GM19043 (cell line): ENCODE measurements around the gene IL1RL2.

Experiments used
- ATAC-seq: cut with Tn5 transposase; IDR thresholded peaks from one replicate; pipeline ENCODE4 v1.9.1; 2021; ENCODE audit warnings: low read depth; ENCODE audit not compliant: unreplicated experiment

Gene IL1RL2

DNA sequence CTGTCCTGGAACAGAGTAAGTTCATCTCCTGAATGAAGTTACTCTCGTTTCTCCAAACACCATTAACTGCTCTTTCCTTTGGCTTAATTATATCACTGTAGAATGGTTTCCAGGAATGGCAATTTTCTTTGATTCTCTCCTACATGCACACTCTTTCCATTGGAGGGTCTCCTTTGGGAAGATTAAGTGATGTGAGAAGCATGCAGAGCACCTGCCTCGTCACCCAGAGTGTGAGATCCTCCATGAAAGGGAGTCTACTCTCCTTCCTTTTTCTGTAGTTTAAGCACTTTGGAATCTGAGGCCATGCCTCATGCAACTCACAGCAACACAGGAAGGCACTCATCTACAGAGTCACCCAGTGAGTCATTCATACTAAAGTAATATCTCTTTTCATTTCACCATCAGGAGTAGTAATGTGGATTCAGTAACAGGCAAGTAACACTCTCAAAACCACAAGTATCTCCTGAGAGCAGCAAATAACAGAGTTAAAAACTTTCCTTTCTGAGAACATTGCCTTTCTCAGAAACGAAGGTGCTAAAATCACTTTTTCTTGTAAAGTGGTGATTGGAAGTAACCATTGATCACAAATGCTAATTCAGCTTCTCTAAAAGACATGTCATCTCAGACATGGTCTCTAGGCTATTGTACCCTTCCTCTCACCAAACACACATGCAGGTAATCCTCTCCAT is 71.7 kb downstream of the IL1RL2 start:
- no peak for ATAC-seq

DNA sequence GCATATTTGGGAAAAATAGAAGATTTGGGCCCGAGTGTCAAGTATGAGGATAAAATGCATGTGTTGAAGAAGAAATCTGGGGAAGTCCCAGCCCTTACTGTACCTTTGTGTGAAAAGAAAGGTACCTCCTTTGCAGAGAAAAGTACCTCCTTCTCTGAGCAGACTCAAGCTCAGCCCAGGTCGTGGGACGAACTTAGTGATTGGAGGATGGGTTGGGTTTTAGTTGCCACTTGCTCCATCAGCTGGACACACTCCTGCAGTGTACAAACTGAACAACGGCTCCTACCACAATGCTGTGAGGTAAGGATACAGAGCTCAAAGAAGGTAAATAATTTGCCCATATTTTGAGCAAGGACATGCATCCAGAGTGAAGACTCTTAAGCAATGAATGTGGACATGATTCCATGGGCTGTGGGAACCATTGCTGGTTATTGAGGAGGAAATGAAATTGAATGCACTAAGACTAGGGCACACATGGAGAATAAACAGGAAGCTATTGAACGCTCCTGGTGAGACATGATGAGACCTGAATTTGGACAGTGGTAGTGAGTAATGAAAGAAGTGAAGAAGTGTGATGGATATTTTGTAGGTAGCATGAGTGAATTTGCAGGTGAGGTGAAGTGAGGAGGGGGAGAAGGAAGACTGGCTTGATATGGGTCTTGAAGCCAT is 74.8 kb downstream of the IL1RL2 start:
- no peak for ATAC-seq

DNA sequence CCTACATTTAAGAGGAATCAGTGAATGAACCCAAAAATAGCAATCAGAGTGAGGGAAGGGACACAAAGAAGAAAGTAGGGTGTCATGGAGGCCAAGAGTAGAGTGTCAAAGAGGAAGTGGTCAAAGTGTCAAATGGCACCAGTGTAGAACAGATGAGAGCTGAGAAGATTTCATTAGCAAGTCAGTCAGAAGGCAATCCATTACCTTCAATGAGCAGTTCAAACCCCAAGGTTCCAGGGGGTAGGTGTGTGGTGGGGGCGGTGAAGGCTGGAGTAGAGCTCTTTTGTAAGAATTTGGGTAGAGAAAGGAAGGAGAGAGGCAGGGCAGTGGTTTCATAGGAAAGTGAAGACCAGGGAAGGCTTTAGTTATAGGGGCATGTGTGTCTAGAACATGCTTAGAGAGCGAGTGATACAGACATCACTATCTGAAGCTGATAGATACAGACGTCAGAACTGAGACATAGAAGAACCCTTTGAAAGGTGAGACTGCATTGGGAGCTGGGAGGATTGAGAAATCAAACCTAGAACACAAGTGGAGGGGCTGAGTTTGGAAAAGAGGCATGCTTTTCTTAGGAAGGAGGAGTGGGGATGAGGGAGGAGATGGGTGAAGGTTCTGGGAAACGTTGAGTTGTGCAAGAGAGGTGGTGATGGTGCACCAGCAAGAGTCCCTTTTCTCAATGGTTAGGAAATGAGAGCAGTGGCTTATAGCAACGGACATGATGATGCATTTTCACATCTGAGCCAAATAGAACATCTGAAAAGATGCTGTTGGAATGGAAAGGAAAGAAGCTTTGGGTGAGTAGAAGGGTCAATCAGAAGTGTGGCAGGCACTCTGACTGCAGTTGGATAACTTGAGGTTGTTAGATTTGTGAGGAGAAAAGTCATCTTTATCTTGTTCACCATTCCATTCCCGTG is 75.7 kb downstream of the IL1RL2 start:
- ATAC-seq: no peak

DNA sequence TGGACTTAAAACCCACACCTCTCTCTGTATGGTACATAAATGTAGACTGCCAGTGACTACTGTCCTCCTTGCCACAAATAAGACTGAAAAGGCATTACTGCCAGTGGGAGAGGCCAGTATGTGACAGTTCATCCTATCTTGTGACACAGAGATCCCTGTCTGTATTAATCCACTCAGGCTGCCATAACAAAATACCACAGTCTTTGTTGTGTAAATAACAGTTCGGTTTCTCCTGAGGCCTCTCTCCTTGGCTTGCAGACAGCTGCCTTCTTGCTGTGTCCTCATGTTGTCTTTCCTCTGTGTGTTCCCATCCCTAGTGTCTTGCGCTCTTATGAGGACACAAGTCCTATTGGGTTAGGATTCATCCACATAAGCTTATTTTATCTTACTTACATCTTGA is 78.1 kb downstream of the IL1RL2 start:
- no peak for ATAC-seq

DNA sequence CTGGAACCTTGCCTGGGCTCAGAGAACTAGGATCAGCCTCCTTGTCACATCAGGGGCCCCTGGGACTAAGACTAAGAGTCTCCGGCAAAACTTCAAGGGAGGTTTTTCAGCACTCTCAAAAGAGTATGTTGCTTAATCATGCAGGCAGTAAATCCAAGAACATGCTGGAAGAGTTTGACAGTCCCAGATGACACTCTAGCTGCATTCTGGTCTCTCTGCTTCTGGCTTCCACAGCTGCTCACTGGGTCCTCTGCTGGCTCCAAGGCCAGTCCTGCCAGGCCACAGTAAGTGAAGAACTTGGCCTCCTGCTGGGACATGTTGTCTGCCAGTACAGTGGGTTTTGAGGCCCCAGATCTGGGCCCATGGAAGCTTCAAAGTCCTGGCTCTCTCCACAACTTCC is 79.4 kb downstream of the IL1RL2 start:
- no peak for ATAC-seq

DNA sequence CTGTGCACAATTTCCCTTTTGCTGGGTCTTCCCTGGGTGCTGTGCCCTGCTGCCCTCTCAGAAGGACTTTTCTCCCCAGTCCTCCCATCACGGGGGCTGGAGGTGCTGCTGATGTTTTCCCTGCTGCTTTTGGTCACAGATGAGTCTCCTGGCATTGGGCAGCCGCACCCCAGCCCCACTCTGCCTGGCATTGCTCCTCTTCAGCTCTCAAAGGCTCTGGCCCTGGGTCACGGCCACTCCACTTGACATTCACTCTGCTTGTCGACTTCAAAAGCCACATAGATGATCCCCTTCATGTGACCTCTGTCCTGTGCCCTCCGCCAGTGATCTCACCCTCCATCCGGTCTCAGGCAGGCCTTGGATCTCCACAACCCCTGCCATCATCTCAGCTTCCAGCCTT is 81.0 kb downstream of the IL1RL2 start:
- no peak for ATAC-seq

DNA sequence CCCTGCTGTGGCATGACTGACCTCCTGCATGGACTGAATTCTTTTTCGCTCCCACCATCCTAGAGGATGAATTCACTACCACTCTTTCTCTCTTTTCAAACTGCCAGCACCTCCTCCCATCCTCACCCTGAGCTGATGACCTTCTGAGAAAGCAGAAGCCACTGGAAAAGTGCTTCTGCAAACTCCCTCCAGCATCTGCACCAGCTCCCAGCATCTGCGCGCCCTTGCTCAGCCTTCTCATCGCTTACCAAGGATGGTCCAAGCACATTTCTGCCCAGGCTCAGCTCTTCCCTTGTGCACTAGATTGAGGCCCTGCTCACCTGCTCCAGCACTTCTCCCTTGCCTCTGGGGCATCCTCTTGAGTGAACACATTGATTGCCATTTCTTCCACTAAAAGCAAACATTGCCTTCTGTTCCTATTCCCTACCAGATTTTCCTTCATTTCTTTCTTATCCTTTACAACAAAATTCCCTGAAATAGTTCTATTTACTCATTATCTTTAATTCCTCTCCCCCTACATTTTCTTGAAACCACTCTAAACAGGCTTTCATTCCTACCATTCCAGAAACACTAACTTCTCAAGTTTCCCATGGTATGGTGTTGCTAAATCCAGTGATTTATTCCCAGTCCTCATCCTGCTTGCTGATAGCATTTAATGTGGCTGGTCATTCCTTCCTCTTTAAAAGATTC is 81.8 kb downstream of the IL1RL2 start:
- no peak for ATAC-seq

DNA sequence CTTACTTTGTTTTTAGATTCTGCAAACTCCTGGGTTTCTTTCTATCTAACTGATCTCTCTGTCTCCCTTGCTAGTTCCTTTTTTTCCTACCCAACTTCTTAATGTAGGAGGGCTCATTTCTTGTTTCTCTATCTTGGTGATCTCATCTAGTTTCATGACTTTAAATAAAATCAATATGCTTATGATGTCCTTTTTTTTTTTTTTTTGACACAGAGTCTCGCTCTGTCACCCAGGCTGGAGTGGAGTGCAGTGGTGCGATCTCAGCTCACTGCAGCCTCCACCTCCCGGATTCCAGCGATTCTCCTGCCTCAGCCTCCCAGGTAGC is 82.3 kb downstream of the IL1RL2 start:
- ATAC-seq: no peak

DNA sequence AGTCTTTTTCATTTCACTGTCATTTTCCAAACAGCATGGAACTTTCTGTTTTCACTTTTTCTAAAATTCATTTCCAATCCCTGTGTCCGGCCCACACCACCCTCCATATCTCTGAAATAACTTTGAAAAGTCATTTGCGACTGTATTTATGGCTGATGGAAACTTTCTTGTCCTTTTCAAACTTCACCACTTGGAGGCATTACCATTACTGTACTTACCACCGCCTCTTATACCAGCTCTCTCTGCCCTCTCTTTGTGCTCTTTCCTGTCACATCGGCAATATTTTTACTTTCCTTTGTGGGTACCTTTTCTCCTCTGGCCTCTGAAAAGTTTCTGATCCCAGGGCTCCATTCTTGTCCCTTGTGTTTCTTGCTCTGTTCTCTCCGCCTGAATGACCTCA is 85.0 kb downstream of the IL1RL2 start:
- no peak for ATAC-seq

DNA sequence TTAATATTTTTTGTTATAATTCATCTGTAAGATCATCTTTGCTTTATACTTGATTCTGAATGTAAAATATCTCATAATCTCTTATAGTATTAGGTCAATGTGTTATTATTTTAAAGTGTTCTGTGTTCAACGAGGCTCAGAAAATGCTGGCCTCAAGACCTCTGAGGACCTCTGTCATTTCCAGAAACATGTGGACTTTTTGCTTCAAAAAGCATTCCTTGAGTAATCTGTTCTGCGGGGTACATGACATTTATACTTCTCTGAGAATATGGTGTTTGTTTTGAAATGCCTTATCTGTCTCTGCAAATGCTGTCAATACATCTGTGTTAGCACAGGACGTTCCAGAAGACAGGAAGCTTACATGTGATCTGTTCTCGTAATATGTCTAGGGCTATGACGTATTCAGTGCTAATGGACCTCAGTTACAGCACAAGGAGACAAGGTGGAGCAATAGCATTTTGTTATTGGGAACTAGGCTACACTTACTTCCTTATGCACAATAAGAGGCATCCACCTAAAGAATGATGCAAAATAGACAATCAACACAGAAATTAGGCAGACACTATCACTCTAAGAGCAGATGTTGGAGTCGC is 86.9 kb downstream of the IL1RL2 start:
- ATAC-seq: no peak

DNA sequence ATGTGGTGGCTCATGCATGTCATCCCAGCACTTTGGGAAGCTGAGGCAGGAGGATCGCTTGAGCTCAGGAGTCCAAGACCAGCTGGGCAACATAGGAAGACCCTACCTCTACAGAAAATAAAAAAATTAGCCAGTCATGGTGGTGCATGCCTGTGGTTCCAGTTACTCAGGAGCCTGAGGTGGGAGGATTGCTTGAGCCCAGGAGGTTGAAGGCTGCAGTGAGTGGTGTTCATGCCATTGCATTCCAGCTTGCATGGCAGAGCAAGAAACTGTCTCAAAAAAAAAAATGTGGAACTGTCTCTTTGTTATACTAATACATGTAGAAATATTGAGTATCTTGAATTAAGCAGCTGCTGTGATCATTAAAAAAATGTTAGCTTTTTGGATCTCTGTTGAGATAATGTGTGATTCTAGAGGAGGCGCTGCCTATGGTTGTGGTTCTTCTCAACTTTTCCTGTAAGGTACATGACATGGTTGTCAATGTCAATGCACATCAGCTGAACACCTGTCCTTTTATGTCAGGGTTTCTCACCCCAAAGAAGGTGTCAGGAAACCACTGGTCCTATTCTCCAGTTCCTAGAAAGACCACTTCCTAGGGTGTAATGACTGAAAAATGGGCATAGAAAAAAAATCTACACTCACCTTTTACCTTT is 89.9 kb downstream of the IL1RL2 start:
- ATAC-seq: no peak

DNA sequence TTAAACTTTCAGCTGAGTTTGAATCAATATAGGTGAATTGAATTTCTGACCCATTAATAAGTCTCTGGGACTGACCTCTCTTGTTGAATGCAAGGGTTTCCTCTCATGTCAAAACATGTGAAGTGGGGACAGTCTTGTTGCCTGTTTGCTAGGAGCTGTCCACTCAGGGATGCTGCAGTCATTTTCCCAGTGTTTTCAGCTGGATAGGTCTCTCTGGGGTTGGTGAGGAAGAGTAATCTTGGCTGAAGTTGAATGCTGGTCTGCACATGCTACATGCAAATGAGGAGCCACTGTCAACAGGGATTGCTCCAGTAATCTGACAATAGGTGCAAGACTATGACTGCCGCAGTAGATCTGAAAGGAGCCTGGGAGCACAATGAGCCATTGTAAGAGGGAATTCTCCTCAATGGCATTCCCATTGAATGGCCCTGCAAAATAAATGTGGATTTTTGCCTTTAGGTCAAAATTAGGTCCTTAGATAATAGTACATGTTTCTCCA is 90.4 kb downstream of the IL1RL2 start:
- ATAC-seq: no peak

DNA sequence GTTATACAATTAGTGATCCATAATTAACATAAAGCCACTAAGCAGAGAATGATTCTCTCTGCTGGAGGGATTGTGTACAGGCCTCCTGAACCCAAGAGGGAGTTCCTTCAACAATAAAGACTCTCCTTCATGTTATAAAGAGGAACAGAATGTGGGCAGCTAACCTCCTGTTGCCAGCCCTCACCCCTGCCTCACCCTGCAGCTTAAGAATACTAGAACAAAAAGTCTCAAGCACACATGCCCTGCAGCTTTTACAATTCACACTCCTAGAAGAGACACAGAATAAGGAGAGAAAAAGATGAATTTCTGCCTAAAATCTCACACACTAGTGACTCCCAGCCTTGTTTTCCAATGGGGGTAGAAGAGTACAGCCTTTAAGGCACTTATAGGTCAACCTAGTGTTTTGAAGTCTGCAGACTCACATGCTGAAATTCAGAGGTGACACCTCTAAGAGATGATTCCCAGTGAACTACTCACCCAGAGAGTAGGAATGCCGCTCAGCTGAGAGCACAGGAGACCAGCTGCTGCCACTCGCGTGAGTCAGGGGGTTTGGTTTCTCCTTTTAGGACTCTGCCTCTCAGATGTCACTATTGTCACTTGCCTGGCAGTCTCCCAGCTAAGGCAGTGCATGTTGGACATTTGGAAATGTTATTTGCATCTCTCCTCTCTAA is 92.0 kb downstream of the IL1RL2 start:
- no peak for ATAC-seq

DNA sequence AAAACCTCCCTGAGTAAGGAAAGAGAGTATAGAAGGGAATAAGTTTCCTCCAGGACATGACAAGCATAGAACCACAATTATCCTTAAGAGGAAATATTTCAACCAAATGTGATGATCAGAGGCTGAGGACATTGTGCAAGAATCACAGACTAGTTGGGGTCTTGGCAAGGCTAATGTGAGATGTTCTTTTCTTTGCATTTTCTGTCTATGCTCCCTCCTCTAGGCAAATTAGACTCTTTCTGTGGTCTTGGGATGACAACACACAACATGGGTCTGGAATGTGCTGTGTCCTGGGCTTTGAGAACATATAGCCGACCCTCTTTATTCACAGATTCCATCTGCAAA is 92.5 kb downstream of the IL1RL2 start:
- ATAC-seq: no peak

DNA sequence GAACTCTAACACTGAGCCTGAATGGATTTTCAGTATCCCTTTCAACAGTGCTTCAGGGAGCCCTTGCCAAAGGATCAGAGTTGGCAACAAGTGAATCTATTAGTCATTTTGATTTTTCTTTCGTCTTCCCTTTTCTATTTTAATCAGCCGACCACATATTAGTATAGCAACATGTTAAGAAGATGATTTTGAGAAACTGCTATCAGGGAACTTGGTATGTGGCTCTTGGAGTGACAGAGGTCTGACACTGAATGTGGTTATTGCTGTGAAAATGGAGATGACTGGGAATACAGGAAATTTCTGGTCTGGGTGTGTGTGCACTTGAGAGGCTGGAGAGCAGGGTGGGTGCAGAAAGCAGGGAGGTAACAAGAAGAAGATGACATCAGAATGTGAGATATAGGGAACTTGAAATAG is 95.9 kb downstream of the IL1RL2 start:
- ATAC-seq: no peak

DNA sequence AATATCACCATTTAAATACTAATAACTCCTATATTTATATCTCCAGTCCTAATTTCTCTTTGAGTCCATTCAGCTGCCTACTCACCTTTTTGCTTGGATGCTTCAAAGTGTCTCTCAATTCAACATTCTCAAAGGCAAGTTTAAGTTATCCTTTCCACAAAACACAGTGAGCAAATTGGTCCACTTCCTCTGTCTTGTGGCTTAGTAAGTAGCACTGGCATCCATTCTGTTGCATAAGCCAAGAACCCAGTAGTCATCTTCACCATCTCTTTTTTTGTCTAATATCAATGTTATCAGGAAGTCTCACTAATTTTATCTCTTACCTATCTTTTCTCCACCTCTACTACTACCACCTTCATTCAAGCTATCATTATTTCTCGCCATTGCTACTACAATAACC is 97.2 kb downstream of the IL1RL2 start:
- no peak for ATAC-seq

DNA sequence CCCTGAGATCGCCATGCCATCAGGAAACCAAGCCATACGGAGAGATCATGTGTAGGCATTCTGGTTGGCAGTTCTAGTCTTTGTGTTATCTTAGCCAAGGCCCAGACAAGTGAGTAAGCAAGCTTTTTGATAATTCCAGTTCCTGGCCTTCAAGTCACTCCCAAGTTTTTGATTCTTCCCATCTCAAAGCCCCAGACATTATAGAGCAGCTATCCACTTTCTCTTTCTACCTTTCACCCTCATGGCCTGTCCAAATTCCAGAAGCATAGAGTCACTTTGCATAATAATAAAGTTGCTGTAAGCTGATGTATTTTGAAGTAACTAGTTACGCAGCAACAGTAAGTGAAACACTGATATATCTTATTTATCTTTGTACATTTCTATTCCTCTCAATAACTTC is 97.8 kb downstream of the IL1RL2 start:
- no peak for ATAC-seq

DNA sequence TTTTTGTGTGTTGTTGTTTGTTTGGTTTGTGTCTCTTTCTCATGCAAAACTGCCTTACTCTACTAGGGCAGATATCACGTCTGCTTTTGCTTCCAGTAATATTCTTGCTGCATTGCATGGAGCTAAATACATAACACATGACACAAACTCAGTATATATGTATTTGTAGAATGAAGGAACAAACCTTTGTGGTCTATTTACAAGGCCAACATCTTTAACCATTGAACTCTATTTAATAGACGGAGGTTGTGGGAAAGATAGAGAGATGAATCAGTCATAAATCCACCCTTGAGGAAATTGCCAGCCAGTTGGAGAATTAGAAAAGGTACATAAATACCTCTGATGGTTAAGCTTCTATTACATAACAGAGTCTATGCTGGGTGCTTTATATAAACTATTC is 98.5 kb downstream of the IL1RL2 start:
- ATAC-seq: no peak

DNA sequence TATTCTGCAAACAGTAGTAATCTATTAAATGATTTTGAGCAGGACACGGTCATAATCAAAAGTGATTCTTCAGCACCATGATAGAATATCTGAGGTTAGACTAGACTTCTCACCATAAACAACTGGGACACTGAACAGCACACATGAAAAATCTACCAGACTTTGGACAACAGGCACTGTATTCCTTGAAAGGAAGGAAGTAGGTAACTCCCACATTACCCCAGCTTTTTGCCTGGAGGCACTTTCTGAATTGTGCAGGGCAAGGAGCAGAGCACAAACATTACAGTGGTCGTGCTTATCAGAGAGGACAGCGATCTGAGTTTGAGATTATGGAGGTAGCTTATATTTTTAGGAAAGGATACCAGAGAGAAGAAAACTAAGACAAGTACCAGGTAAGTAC is 99.2 kb downstream of the IL1RL2 start:
- ATAC-seq: no peak

DNA sequence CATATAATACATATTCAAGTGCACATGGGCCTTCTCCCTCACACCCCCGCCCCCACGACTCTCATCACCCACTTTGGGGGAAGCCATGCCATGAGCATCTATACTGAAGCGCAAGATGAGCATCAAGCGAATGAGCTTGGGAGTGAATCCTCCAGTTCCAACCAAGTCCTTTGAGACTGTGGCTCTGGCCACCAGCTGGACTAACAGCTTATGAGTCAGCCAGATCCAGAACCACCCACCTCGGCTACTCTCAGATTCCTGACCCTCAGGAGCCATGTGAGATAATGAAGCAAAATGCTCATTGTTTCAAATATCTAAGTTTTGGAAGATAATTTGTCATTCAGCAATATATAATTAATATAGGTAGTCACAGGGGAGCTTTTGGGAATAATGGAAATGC is 102.3 kb downstream of the IL1RL2 start:
- ATAC-seq: no peak
